Ishikawa (cell line): ENCODE data around the gene SAMSN1.

Experiments
- CREB1 ChIP-seq: IDR thresholded peaks from 2 replicates; pipeline ENCODE4 v1.6.1; 2012; ENCODE audit warnings: low read depth
- EGR1 ChIP-seq: IDR thresholded peaks from 2 replicates; pipeline ENCODE4 v1.6.1; 2012
- EP300 ChIP-seq: IDR thresholded peaks from 2 replicates; pipeline ENCODE4 v1.6.1; 2012; ENCODE audit warnings: borderline replicate concordance
- FOXM1 ChIP-seq: IDR thresholded peaks from 2 replicates; pipeline ENCODE4 v1.6.1; 2012; ENCODE audit warnings: low read depth, borderline replicate concordance
- MAX ChIP-seq: IDR thresholded peaks from 2 replicates; pipeline ENCODE4 v1.6.1; 2012
- NFIC ChIP-seq: IDR thresholded peaks from 2 replicates; pipeline ENCODE4 v1.6.1; 2012
- RAD21 ChIP-seq: IDR thresholded peaks from 2 replicates; pipeline ENCODE4 v1.6.1; 2012; ENCODE audit warnings: low read depth
- REST ChIP-seq: IDR thresholded peaks from 2 replicates; pipeline ENCODE4 v1.6.1; 2012; ENCODE audit warnings: low read depth, mild to moderate bottlenecking
- TAF1 ChIP-seq: IDR thresholded peaks from 2 replicates; pipeline ENCODE4 v1.6.1; 2012; ENCODE audit warnings: low read depth, mild to moderate bottlenecking
- TCF12 ChIP-seq: IDR thresholded peaks from 2 replicates; pipeline ENCODE4 v1.6.1; 2012; ENCODE audit warnings: low read depth
- USF1 ChIP-seq: IDR thresholded peaks from 2 replicates; pipeline ENCODE4 v1.6.1; 2012
- ZBTB7A ChIP-seq: IDR thresholded peaks from 2 replicates; pipeline ENCODE4 v1.6.1; 2012; ENCODE audit warnings: low read depth

GRCh38 chr21:14547834-14548513, 1.9 kb upstream of the SAMSN1 start:
- no peak for TF ChIP-seq REST
- no peak for TF ChIP-seq EP300
- no peak for TF ChIP-seq FOXM1
- no peak for TF ChIP-seq NFIC
- no peak for TF ChIP-seq TAF1
- TF ChIP-seq CREB1: no peak
- no peak for TF ChIP-seq MAX
- TF ChIP-seq RAD21: no peak
- TF ChIP-seq EGR1: no peak
- no peak for TF ChIP-seq ZBTB7A
- no peak for TF ChIP-seq TCF12
- no peak for TF ChIP-seq USF1
